T-helper 1 cell treated with Interleukin-12 subunit alpha and Interleukin-12 subunit beta and Interleukin-4 antibody, amounts not matched to agents 30 ng/mL and 1 ng/mL, for 36 hours (primary cell): ENCODE results near the gene INO80. TPM values are rescaled to one million over a fixed set of nuclear protein-coding genes. Genes with fewer than 3 reads are reported as not detected.
"Not testable (repeated sequence)": the region's sequence is repeated elsewhere in the genome, so short reads cannot be mapped to it uniquely, and the experiment has no call there.

Experiments used
- intact Hi-C: fragments of 100-400 bp; cut with micrococcal nuclease; formaldehyde crosslinking; loops from one replicate; pipeline ENCODE4 v1.15.1; 2024
- total RNA-seq: library from RNA; stranded (reverse); gene quantifications from 2 replicates; pipeline ENCODE4 v1.2.3, GENCODE V29; 2022

Gene INO80, protein sequence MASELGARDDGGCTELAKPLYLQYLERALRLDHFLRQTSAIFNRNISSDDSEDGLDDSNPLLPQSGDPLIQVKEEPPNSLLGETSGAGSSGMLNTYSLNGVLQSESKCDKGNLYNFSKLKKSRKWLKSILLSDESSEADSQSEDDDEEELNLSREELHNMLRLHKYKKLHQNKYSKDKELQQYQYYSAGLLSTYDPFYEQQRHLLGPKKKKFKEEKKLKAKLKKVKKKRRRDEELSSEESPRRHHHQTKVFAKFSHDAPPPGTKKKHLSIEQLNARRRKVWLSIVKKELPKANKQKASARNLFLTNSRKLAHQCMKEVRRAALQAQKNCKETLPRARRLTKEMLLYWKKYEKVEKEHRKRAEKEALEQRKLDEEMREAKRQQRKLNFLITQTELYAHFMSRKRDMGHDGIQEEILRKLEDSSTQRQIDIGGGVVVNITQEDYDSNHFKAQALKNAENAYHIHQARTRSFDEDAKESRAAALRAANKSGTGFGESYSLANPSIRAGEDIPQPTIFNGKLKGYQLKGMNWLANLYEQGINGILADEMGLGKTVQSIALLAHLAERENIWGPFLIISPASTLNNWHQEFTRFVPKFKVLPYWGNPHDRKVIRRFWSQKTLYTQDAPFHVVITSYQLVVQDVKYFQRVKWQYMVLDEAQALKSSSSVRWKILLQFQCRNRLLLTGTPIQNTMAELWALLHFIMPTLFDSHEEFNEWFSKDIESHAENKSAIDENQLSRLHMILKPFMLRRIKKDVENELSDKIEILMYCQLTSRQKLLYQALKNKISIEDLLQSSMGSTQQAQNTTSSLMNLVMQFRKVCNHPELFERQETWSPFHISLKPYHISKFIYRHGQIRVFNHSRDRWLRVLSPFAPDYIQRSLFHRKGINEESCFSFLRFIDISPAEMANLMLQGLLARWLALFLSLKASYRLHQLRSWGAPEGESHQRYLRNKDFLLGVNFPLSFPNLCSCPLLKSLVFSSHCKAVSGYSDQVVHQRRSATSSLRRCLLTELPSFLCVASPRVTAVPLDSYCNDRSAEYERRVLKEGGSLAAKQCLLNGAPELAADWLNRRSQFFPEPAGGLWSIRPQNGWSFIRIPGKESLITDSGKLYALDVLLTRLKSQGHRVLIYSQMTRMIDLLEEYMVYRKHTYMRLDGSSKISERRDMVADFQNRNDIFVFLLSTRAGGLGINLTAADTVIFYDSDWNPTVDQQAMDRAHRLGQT (N-terminal part only)
- 35.2 and 40.5 TPM in 2 replicates for total RNA-seq

- intact Hi-C loops = loop anchor here (1.0 to 5.0 kb wide), 10 partner anchors 34 to 1156 kb away; partner anchors contain the start of genes CHP1, EHD4, GANC and INAFM2
Observed at GRCh38 chr15:41116116-41116961, at the start of gene INO80. TSS of gene INO80 (minus strand) at chr15:41116280. CDS start at chr15:41096310, 19,970 bp downstream.

GRCh38 chr15:41161736-41162135, 45.7 kb upstream of the INO80 start:
- intact Hi-C loops = loop anchor here (5.0 kb wide), 1 partner anchor 34 kb away; no protein-coding TSS in a partner anchor

GRCh38 chr15:41161336-41161735, 45.3 kb upstream of the INO80 start:
- intact Hi-C loops = loop anchor here (5.0 kb wide), 1 partner anchor 34 kb away; no protein-coding TSS in a partner anchor

GRCh38 chr15:41160639-41161315, 44.7 kb upstream of the INO80 start:
- intact Hi-C loops = loop anchor here (5.0 kb wide), 1 partner anchor 33 kb away; no protein-coding TSS in a partner anchor

- intact Hi-C loops = no loop called here
Observed at GRCh38 chr15:41154412-41154811, 38.3 kb upstream of the INO80 start.

GRCh38 chr15:41153733-41154132, 37.7 kb upstream of the INO80 start:
- intact Hi-C loops = no loop called here

DNA sequence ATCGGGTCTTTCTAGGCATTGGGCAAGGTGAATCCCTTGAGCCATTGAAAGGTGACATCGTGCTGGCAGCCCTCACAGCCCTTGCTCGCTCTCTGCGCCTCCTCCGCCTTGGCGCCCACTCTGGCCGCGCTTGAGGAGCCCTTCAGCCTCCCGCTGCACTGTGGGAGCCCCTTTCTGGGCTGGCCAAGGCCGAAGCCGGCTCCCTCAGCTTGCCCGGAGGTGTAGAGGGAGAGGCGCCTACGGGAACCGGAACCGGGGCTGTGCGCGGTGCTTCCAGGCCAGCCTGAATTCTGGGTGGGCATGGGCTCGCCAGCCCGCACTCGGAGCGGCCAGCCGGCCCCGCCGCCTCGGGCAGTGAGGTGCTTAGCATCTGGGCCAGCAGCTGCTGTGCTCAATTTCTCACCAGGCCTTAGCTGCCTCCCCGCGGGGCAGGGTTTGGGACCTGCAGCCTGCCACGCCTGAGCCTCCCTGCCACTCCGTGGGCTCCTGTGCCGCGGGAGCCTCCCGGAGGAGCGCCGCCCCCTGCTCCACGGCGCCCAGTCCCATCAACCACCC, 35.4 kb upstream of the INO80 start:
- intact Hi-C loops = no loop called here

- intact Hi-C loops = loop anchor here (1.0 kb wide), 4 partner anchors 34 to 197 kb away; partner anchors contain the start of genes CHAC1, CHP1 and INO80
Observed at GRCh38 chr15:41150279-41150678, 34.2 kb upstream of the INO80 start.

GRCh38 chr15:41148065-41148464, 32.0 kb upstream of the INO80 start:
- intact Hi-C loops = no loop called here

GRCh38 chr15:41139619-41140018, 23.5 kb upstream of the INO80 start:
- intact Hi-C loops = no loop called here

DNA sequence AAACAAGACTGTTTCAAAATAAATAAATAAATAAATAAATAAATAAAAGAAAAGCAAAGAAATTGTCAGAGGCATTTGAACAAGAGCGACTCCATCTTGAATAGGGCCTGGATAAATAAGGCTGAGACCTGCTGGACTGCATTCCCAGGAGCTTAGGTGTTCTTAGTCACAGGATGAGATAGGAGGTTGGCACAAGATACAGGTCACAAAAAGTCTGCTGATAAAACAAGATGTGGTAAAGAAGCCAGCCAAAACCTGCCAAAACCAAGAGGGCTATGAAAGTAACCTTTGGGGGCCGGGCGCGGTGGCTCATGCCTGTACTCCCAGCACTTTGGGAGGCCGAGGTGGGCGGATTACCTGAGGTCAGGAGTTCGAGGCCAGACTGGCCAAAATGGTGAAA, 23.0 kb upstream of the INO80 start:
- intact Hi-C loops = not testable (repeated sequence)

DNA sequence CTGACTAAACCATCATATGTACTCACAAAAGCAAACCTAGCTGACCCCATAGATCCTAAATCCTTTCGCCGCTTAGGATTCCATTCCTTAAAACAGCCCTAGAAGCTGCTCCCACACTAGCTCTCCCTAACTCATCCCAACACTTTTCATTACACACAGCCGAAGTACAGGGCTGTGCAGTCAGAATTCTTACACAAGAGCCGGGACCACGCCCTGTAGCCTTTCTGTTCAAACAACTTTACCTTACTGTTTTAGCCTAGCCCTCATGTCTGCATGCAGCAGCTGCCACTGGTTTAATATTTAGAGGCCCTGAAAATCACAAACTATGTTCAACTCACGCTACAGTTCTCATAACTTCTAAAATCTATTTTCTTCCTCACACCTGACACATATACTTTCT, 19.5 kb upstream of the INO80 start:
- intact Hi-C loops = not testable (repeated sequence)

DNA sequence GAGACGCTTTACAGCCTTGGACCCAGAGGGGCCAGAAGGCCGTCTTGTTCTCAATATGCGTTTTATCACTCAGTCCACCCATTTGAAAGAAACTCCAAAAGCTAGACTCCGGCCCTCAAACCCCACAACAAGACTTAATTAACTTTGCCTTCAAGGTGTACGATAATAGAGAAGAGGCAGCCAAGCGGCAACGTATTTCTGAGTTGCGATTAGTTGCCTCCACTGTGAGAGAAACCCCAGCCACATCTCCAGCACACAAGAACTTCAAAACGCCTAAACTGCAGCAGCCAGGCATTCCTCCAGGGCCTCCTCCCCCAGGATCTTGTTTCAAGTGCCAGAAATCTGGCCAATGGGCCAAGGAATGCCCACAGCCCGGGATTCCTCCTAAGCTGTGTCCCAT, 17.4 kb upstream of the INO80 start:
- intact Hi-C loops = no loop called here

DNA sequence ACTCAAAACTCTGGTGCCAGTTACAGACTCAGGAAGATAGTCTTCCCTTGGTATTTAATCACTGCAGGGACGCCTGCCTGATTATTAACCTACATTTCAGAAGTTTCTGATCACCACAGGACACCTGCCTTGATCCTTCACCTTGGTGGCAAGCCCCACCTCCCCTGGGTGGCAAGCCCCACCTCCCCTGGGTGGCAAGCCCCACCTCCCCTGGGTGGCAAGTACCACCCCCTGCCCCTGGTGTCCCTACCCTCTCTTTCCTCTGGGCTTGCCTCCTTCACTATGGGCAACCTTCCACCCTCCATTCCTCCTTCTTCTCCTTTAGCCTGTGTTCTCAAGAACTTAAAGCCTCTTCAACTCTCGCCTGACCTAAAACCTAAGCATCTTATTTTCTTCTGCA, 16.0 kb upstream of the INO80 start:
- intact Hi-C loops = not testable (repeated sequence)

DNA sequence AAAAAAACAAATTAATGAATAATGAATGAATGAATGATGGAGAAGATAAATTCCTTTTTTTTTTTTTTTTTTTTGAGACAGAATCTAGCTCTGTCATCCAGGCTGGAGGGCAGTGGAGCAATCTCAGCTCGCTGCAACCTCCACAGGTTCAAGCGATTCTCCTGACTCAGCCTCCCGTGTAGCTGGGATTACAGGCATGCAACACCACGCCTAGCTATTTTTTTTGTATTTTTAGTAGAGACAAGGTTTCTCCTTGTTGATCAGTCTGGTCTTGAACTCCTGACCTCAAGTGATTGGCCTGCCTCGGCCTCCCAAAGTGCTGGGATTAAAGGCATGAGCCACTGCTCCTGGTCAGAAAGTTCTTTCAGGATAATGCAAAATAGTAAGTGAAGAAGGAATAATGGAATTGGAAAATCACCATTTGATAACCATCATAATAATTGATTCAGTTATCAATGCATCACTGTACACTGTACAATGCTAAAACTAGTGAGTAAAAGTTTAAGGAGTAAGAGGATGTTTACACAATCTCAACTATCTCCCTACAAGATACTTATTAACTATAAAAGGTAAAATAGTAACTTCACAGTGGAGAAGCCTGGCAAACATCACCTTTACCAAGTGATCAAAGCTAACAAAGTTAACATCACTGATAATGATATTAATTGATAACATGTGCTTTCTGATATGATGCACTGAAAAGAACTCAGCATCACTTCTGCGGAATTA, 12.3 kb upstream of the INO80 start:
- intact Hi-C loops = loop anchor here (5.0 kb wide), 1 partner anchor 34 kb away; no protein-coding TSS in a partner anchor

DNA sequence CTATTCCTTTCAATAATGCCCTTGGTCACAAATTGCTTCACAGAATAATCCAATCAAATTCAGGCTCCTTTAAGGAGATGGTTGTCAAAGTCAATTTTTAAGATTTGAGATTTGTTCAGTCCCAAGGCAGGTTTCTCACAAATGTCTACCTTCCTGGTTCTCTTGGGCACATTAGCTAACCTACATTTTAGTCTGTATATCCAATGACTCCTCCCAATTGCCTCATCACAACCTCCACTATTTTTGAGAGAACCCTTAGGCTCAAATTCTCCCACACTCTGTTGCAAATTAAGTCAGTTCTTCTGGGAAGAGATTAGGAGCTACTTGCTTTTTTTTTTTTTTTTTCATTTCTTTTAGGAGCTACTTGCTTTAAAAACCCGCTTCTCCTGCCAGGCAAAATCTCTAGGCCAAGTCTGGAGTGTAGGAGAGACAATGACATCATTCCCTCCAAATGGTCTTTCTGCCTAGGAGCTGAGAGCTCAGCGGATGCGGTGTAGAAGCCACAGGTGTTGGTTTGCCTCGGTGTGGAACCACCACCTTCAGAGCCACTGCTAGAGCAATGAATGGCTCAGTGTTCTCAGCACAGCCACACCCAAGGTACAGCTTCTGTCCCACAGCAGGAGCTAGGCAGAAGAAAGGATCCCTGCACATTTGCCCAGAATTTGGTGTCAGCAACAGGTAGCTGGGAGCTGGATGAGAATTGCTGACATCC, 10.0 kb upstream of the INO80 start:
- intact Hi-C loops = loop anchor here (5.0 kb wide), 1 partner anchor 36 kb away; no protein-coding TSS in a partner anchor

DNA sequence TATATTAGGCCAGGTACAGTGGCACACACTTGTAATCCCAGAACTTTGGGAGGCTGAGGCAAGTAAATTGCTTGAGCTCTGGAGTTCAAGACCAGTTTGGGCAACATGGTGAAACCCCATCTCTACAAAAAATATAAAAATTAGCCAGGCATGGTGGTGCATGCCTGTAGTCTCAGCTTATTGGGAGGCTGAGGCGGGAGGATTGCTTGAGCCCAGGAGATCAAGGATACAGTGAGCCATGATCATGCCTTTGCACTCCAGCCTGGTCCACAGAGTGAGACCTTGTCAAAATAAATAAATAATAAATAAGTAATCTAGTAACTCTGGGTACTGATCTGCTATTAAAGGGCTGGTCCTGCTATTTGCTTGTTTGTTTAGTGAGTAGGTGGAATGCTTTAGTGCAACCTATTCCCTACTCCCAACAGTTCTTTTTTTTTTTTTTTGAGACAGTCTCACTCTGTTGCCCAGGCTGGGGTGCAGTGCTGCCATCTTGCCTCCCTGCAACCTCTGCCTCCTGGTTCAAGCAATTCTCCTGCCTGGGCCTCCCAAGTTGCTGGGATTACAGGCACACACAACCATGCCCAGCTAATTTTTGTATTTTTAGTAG, 9.1 kb upstream of the INO80 start:
- intact Hi-C loops = loop anchor here (5.0 kb wide), 1 partner anchor 37 kb away; no protein-coding TSS in a partner anchor
